Adrenal gland (tissue), 12 donors: Measurements from ENCODE around the gene WDR17. TPM values are rescaled to one million over a fixed set of nuclear protein-coding genes. Genes with fewer than 3 reads are reported as not detected.

Source experiments
- DNase-seq, 7 donors: peaks; one replicate each; pipeline ENCODE4 v3.0.0-alpha.2; 2019 to 2020
- H3K27ac ChIP-seq, 5 donors: fragments of 200-600 bp; sonication (generic) in 4 of 5; 1 replicate in 3 of 5; 2 replicates in 2 of 5; pipeline versions ENCODE4 v1.5.1 to v1.8.0; 2016 to 2020; ENCODE audit warnings: mild to moderate bottlenecking in 1 of 5
- H3K27me3 ChIP-seq: fragments of 200-600 bp; 2 replicates; pipeline ENCODE4 v1.8.0; 2021
- H3K36me3 ChIP-seq, 2 donors: fragments of 200-600 bp; replicated peaks in 1 of 2; 1 replicate in 1 of 2; 2 replicates in 1 of 2; pipeline versions ENCODE4 v1.5.1 to v1.8.0; 2018 to 2022
- H3K4me1 ChIP-seq, 2 donors: fragments of 200-600 bp; replicated peaks in 1 of 2; 1 replicate in 1 of 2; 2 replicates in 1 of 2; pipeline versions ENCODE4 v1.5.1 to v1.8.0; 2018 to 2021
- H3K4me3 ChIP-seq, 4 donors: fragments of 200-600 bp; sonication (generic) in 3 of 4; one replicate each; pipeline ENCODE4 v1.5.1; 2016 to 2018
- H3K9me3 ChIP-seq, 3 donors: fragments of 200-600 bp; sonication (generic) in 1 of 3; replicated peaks in 1 of 3; 1 replicate in 2 of 3; 2 replicates in 1 of 3; pipeline versions ENCODE4 v1.5.1 to v1.8.0; 2016 to 2021
- POLR2A ChIP-seq, 2 donors: fragments of 450-650 bp; IDR thresholded peaks; one replicate each; pipeline ENCODE4 v1.6.1; 2017; ENCODE audit warnings: antibody characterized with exemption in 2 of 2, mild to moderate bottlenecking in 2 of 2, moderate library complexity in 1 of 2
- WGBS, 4 donors: extraction: QIAGEN DNeasy Blood & Tissue Kit in 2 of 4; methylation state at CpG; one replicate each; pipeline versions ENCODE4 v1.1.5 to v1.1.7; 2013 to 2017; 5-methylcytosine and 5-hydroxymethylcytosine counted together
- intact Hi-C, 2 donors: fragments of 100-400 bp; cut with DNase I; formaldehyde crosslinking; loops; one replicate each; pipeline versions ENCODE4 v1.14.1 to v1.15.0; 2022 to 2023
- polyA plus RNA-seq, 3 donors: library from polyadenylated mRNA; stranded (reverse); fragments of 200-250 nt in 2 of 3; fragments of 350-450 nt in 1 of 3; fragmentation: Illumina TruSeq in 1 of 3; extraction: RNeasy Lipid Tissue Mini Kit (QIAGEN cat#74804) in 1 of 3; gene quantifications; one replicate each; pipeline ENCODE4 v1.2.3, GENCODE V29; 2013 to 2014
- total RNA-seq, 9 donors: library from RNA; depleted of rRNA in 4 of 9; stranded (reverse); fragments of >200 nt in 4 of 9; fragments of 120-200 nt in 1 of 9; fragmentation: NEBNext Ultra II Directional in 1 of 9; extraction: Animal tissue kit (Norgen Biotek cat#: 25700) in 1 of 9; gene quantifications; one replicate each; pipeline versions ENCODE4 v1.1.0 to v1.2.4, GENCODE V29; 2013 to 2023
- TF ChIP-seq, protein P1 (sequence below), 6 experiments: fragments of 450-650 bp in 4 of 6; fragments of 200-600 bp in 2 of 6; sonication (generic) in 1 of 6; IDR thresholded peaks; 1 replicate in 5 of 6; 2 replicates in 1 of 6; pipeline versions ENCODE4 v1.5.1 to v1.8.0; 2016 to 2021; ENCODE audit warnings: antibody characterized with exemption in 6 of 6, mild to moderate bottlenecking in 2 of 6, moderate library complexity in 1 of 6
- donor health status: healthy with polysubstance abuse.
- donor health status: Bipolar disorder and iron deficiency.
- donor health status: DM: yes; HTN: yes; CAD: no.
- donor health status: DM: no; HTN: no; CAD: no.
- donor health status: DM: no; HTN: no; CAD: no.
- donor health status: DM: yes; HTN: yes; CAD: no.

WDR17 gene
- total and polyA plus RNA-seq, 12 donors = 0.81 to 7.7 (median 2.9) TPM

GRCh38 chr4:176198316-176198903, 132.8 kb downstream of the WDR17 start:
- Histone ChIP-seq H3K9me3 (no peaks in the 10 kb centered on the region), H3K4me3 (no peak overlapping the region), H3K4me1 (peaks cover 0 to 4% of the 10 kb centered on the region in 2 donors), H3K27ac (no peak overlapping the region), H3K36me3 (no peaks in the 10 kb centered on the region), H3K27me3 (no peaks in the 10 kb centered on the region)
- no peak for DNase-seq
- TF ChIP-seq, protein P1, sequence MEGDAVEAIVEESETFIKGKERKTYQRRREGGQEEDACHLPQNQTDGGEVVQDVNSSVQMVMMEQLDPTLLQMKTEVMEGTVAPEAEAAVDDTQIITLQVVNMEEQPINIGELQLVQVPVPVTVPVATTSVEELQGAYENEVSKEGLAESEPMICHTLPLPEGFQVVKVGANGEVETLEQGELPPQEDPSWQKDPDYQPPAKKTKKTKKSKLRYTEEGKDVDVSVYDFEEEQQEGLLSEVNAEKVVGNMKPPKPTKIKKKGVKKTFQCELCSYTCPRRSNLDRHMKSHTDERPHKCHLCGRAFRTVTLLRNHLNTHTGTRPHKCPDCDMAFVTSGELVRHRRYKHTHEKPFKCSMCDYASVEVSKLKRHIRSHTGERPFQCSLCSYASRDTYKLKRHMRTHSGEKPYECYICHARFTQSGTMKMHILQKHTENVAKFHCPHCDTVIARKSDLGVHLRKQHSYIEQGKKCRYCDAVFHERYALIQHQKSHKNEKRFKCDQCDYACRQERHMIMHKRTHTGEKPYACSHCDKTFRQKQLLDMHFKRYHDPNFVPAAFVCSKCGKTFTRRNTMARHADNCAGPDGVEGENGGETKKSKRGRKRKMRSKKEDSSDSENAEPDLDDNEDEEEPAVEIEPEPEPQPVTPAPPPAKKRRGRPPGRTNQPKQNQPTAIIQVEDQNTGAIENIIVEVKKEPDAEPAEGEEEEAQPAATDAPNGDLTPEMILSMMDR (IDR thresholded peaks at IDR 0.05) = no peak
- no peak for TF ChIP-seq POLR2A (IDR thresholded peaks at IDR 0.05)
- intact Hi-C loops = loop anchor here in 1 of 2 donors (10.0 kb wide), 1 partner anchor 116 kb away; the partner anchor contains the start of gene SPCS3
- WGBS, 4 donors = 70 to 82% (median 76%) methylated on average over 8 of the region's 8 CpGs

DNA sequence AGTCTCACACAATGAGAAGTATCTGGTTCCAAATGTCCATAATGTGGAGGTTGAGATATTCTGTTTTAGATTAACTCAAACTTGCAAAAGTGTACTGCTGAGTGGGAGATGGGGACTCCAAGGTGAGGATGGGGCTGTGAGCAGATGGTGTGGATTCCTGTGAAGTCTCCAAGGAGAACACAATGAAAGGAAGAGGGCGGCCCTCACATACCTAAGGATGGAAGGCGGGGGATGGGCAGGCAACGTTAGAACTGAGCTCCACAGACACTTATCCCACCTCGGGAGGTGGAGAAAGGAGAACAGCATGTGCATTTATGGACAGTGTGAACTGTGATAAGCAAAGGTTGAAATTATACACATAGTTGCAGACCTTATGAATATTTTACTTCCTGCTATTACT, 139.7 kb downstream of the WDR17 start:
- H3K9me3 ChIP-seq = no peaks in the 10 kb centered on the region
- no peak for DNase-seq
- TF ChIP-seq POLR2A (IDR thresholded peaks at IDR 0.05) = no peak
- TF ChIP-seq, protein P1 (IDR thresholded peaks at IDR 0.05) = no peak
- H3K27ac ChIP-seq = no peak overlapping the region
- 57 to 62% (median 61%) methylated on average over 4 of the region's 4 CpGs for WGBS, 4 donors
- intact Hi-C loops = no loop called here
- no peaks in the 10 kb centered on the region for H3K27me3 ChIP-seq
- no peaks in the 10 kb centered on the region for H3K36me3 ChIP-seq
- no peaks in the 10 kb centered on the region for H3K4me1 ChIP-seq
- no peak overlapping the region for H3K4me3 ChIP-seq

GRCh38 chr4:176207839-176208238, 142.2 kb downstream of the WDR17 start:
- WGBS, 4 donors = 71 to 88% (median 82%) methylated on average over 5 of the region's 5 CpGs
- intact Hi-C loops = no loop called here
- TF ChIP-seq POLR2A (IDR thresholded peaks at IDR 0.05) = no peak
- TF ChIP-seq, protein P1 (IDR thresholded peaks at IDR 0.05) = no peak
- no peak overlapping the region for H3K4me3 ChIP-seq
- no peak overlapping the region for H3K27ac ChIP-seq
- H3K27me3 ChIP-seq = no peaks in the 10 kb centered on the region
- H3K4me1 ChIP-seq = no peaks in the 10 kb centered on the region
- no peaks in the 10 kb centered on the region for H3K36me3 ChIP-seq
- no peak for DNase-seq
- H3K9me3 ChIP-seq = no peaks in the 10 kb centered on the region

GRCh38 chr4:176209535-176209934, 143.9 kb downstream of the WDR17 start:
- no peak for DNase-seq
- H3K27ac ChIP-seq = no peak overlapping the region
- no peak overlapping the region for H3K4me3 ChIP-seq
- no peaks in the 10 kb centered on the region for H3K4me1 ChIP-seq
- no peaks in the 10 kb centered on the region for H3K9me3 ChIP-seq
- TF ChIP-seq, protein P1 (IDR thresholded peaks at IDR 0.05) = no peak
- no peak for TF ChIP-seq POLR2A (IDR thresholded peaks at IDR 0.05)
- intact Hi-C loops = no loop called here
- no peaks in the 10 kb centered on the region for H3K36me3 ChIP-seq
- H3K27me3 ChIP-seq = no peaks in the 10 kb centered on the region
- WGBS, 4 donors = 72 to 90% (median 83%) methylated on average over 4 of the region's 4 CpGs
